ENCODE measurements around the gene MUSK.

GRCh38 chr9:110742741-110743371 lies 74.3 kb downstream of the MUSK start:
- TF ChIP-seq CTCF (IDR thresholded peaks at IDR 0.05) = no peak
- no peak for TF ChIP-seq POLR2A (IDR thresholded peaks at IDR 0.05)
- no peak for TF ChIP-seq POLR2AphosphoS5 (IDR thresholded peaks at IDR 0.05)
